Fibroblast of mammary gland (primary cell): ENCODE data around the gene CADM1.

Source experiments
- DNase-seq: peaks from one replicate; pipeline ENCODE4 v3.0.0-alpha.2; 2010; ENCODE audit warnings: low read depth
- H3K4me3 ChIP-seq: 2 replicates; pipeline ENCODE4 v1.5.1; 2011; ENCODE audit warnings: low read depth, mild to moderate bottlenecking, low read length, moderate library complexity; ENCODE audit not compliant: control insufficient read depth
- TF ChIP-seq, protein P1 (sequence below): conservative IDR thresholded peaks from 2 replicates; pipeline ENCODE4 v1.5.1; 2011; ENCODE audit warnings: low read depth, low read length, inconsistent platforms; ENCODE audit not compliant: control insufficient read depth, insufficient read depth

The CADM1 gene

DNA sequence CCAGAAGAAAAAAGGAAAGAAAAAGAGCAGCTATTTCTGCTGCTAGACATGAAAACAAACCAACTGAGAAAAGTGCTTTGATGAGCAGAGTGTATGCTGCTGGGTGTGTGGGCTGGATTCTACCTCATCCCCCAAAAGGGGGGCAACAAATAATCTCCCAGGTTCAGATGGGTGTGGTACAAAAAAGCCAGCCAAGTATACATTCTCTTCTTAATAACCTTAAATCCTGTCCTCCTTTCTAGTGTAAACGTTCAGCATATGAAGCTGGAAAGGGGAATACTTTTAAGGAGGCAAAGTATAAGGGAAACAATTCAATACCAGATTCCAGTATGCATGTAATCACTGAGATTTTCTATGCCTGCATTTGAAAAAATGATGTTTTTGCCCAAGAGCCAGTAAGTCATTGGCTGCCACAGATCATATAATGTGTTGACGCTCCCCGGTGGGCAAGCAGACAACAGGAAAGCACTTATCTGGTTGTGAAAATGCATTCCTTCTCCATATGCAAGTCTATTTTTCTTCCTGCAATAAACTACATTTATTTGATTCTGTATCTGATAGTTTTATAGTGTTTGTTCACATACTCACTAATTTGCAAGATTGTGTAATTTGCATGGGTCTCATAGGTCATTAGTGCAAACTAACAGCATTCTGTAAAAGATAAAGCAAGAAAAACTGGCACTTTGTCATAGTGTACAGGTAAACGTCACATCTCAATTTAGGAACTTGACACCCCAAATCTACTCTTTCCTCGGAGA, 201.1 kb downstream of the CADM1 start:
- no peak for DNase-seq
- no peak overlapping the region for H3K4me3 ChIP-seq
- TF ChIP-seq, protein P1, sequence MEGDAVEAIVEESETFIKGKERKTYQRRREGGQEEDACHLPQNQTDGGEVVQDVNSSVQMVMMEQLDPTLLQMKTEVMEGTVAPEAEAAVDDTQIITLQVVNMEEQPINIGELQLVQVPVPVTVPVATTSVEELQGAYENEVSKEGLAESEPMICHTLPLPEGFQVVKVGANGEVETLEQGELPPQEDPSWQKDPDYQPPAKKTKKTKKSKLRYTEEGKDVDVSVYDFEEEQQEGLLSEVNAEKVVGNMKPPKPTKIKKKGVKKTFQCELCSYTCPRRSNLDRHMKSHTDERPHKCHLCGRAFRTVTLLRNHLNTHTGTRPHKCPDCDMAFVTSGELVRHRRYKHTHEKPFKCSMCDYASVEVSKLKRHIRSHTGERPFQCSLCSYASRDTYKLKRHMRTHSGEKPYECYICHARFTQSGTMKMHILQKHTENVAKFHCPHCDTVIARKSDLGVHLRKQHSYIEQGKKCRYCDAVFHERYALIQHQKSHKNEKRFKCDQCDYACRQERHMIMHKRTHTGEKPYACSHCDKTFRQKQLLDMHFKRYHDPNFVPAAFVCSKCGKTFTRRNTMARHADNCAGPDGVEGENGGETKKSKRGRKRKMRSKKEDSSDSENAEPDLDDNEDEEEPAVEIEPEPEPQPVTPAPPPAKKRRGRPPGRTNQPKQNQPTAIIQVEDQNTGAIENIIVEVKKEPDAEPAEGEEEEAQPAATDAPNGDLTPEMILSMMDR = no peak

DNA sequence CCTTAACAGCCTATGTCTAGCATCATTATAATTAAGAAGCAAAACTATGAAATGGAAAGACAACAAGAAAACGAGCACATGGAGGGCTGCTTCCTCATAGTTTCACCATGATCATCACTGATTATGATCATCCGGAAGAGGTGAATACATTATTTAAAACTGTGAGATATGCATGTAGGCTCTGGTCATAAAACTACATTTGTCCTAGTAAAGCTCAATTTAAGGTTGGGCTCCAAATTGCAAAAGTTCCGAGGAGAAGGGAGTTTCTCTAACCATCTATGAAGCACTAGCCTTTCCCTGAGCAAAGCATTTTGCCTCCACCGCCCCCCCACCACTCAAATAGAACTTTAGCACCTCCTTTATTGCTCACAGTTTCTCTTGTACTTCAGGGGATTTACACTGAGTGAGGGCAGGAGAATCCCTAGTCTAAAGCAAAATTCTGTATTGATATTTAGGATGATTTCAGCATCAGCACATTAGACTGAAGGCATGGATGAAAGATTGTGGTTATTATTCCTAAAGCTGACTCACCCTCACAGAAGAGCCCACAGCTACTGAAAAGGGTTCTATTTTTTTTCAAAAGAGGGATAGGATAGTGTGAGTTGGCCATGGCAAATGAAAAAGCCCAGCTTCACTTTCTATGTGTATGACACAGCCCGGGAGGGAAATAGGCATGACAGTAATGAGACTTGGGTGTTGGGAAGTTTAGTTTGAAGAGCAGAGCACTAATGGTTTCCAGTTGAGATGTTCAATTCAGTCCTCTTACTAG, 203.4 kb downstream of the CADM1 start:
- H3K4me3 ChIP-seq = no peak overlapping the region
- TF ChIP-seq, protein P1 = no peak
- DNase-seq = no peak

DNA sequence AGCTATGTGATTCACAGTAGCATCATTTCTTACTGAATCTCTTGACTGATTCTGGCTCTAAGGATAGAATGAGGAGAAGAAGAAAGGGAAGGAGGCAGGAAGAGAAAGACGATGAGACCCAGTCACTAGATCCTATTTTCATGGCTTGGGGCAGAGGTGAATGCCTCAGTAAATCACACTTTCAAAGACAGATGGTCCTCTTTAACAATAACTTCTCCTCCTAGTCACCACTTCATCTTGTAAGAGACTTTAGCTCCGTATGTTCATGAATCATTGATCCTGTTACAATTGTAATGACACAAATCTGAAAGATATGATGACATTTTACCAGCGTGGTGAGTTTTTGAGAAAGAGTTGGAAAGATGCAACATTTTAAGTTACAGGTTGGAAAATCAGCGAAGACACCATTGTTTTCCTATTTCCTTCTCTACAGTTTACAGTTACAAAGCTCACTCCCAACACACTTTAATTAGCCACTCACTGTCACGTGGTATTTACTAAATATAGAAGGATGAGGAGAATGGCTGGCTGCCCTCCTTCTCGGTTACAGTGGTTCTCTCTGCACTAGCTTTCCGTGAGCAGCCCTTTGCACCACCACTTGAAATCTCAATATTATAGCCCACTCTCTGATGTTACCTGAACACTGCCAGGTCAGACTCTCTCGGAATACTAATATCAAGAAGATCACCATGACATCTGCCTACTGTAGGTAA, 205.8 kb downstream of the CADM1 start:
- TF ChIP-seq, protein P1 = no peak

DNA sequence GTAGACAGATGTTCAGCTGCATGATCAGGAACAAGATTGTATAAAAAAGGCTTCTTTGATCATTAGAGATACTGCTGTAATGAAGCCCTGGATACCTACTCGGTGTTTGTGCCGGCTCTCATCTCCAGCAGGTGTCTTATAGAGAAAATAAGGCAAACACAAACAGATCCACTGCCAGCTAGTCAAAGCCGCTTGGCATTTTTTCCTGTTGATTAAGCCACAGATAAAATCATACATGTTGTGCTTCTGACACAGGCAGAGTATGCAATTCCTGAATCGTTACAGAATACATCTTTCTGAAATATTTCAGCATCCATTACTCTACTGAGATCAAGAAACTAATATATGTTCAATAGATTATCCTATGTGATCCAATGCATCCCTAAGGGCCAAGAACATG, 206.9 kb downstream of the CADM1 start:
- H3K4me3 ChIP-seq = no peak overlapping the region
- DNase-seq = no peak
- TF ChIP-seq, protein P1 = no peak

More for the DNA sequence above, 205.8 kb downstream of the CADM1 start:
- no peak overlapping the region for H3K4me3 ChIP-seq
- no peak for DNase-seq

DNA sequence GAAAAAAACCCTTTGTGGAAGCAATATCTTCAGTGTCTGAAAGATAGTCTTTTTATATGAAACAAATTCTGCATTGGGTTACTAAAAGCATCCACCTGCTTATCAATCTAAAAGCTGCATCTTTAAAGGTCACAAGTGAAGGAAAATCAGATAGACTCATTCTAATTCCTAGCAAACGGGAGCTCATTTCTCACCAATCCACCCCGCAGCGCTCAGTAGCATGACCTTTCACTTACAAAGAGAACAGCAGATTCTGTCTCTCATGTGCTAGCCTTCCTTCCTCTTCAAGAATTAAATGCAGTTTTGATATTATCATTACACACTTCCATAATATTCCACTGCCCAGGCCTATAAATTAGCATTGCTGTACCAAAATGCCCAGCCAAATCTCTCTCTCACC, 212.9 kb downstream of the CADM1 start:
- no peak for DNase-seq
- H3K4me3 ChIP-seq = no peak overlapping the region
- TF ChIP-seq, protein P1 = no peak

DNA sequence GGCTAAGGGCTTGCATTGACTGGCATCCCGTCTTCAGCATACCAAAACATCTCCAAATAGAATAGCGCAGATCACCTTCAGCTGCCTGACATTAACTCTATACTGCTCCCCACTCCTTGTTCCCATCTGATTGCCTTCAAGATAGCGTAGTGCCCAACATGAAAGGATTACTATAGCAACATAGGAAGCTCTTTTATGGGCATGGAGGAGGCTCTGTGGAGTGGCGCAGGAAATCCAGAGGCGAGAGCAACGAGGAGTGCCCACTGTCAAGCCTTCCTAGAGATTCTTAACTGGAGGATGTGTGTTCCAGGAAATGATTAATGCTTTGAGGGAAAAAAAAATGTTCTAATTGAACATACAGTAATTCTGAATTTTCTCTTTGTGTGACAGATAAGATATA, 213.3 kb downstream of the CADM1 start:
- DNase-seq = no peak
- H3K4me3 ChIP-seq = no peak overlapping the region
- TF ChIP-seq, protein P1 = no peak
